IPS-18a (cell line): ENCODE data around the gene KATNA1.
A peak's percentile ranks its signal among the peaks of the same experiment; 100 is the strongest.

Experiments used
- H3K27ac ChIP-seq: one replicate; pipeline ENCODE4 v1.5.1; 2013; ENCODE audit warnings: low read length
- H3K27me3 ChIP-seq: one replicate; pipeline ENCODE4 v1.6.1; 2013; ENCODE audit warnings: mild to moderate bottlenecking, low read length; ENCODE audit not compliant: control insufficient read depth, insufficient read depth
- H3K36me3 ChIP-seq: one replicate; pipeline ENCODE4 v1.6.1; 2013; ENCODE audit warnings: low read depth, low read length; ENCODE audit not compliant: control insufficient read depth
- H3K4me1 ChIP-seq: one replicate; pipeline ENCODE4 v1.6.1; 2013; ENCODE audit warnings: low read depth, low read length; ENCODE audit not compliant: control insufficient read depth
- H3K4me3 ChIP-seq: one replicate; pipeline ENCODE4 v1.5.1; 2013; ENCODE audit warnings: low read length
- H3K9ac ChIP-seq: one replicate; pipeline ENCODE4 v1.6.1; 2013; ENCODE audit warnings: mild to moderate bottlenecking, low read length, moderate library complexity
- H3K9me3 ChIP-seq: one replicate; pipeline ENCODE4 v1.6.1; 2013; ENCODE audit warnings: low read depth, low read length; ENCODE audit not compliant: control insufficient read depth

Gene KATNA1

GRCh38 chr6:149563928-149564325, 84.6 kb downstream of the KATNA1 start:
- Histone ChIP-seq H3K9ac (no peak overlapping the region), H3K9me3 (no peaks in the 10 kb centered on the region), H3K27me3 (peaks cover 8% of the 10 kb centered on the region), H3K36me3 (peaks cover 3% of the 10 kb centered on the region), H3K4me3 (no peak overlapping the region), H3K27ac (no peak overlapping the region), H3K4me1 (no peaks in the 10 kb centered on the region)

- Histone ChIP-seq H3K27ac (no peak overlapping the region), H3K27me3 (peaks cover 8% of the 10 kb centered on the region), H3K9ac (no peak overlapping the region), H3K9me3 (no peaks in the 10 kb centered on the region), H3K4me3 (no peak overlapping the region), H3K36me3 (peaks cover 3% of the 10 kb centered on the region), H3K4me1 (no peaks in the 10 kb centered on the region)
These were observed 85.1 kb downstream of the KATNA1 start for GRCh38 chr6:149563203-149563927.

GRCh38 chr6:149560736-149561135, 87.8 kb downstream of the KATNA1 start:
- Histone ChIP-seq H3K9me3 (no peaks in the 10 kb centered on the region), H3K4me3 (no peak overlapping the region), H3K9ac (no peak overlapping the region), H3K27me3 (peaks cover 8% of the 10 kb centered on the region), H3K4me1 (no peaks in the 10 kb centered on the region), H3K27ac (no peak overlapping the region), H3K36me3 (no peaks in the 10 kb centered on the region)

- Histone ChIP-seq H3K4me3 (no peak overlapping the region), H3K27me3 (peaks cover 6% of the 10 kb centered on the region), H3K9ac (no peak overlapping the region), H3K27ac (no peak overlapping the region), H3K4me1 (no peaks in the 10 kb centered on the region), H3K9me3 (no peaks in the 10 kb centered on the region), H3K36me3 (no peaks in the 10 kb centered on the region)
These were observed 89.1 kb downstream of the KATNA1 start for GRCh38 chr6:149559389-149559788.

GRCh38 chr6:149558029-149558428, 90.5 kb downstream of the KATNA1 start:
- no peaks in the 10 kb centered on the region for H3K27me3 ChIP-seq
- H3K9ac ChIP-seq: no peak overlapping the region
- no peaks in the 10 kb centered on the region for H3K9me3 ChIP-seq
- H3K4me1 ChIP-seq: no peaks in the 10 kb centered on the region
- H3K27ac ChIP-seq: no peak overlapping the region
- no peaks in the 10 kb centered on the region for H3K36me3 ChIP-seq
- no peak overlapping the region for H3K4me3 ChIP-seq

- Histone ChIP-seq H3K27ac (no peak overlapping the region), H3K9me3 (no peaks in the 10 kb centered on the region)
These were observed 96.6 kb downstream of the KATNA1 start for GRCh38 chr6:149551920-149552319.

GRCh38 chr6:149545754-149546471, 102.6 kb downstream of the KATNA1 start, which contains the start of gene PPIL4:
PPIL4 (minus strand) TSS chr6:149546043; CDS start chr6:149546005, 38 bp downstream.
- Histone ChIP-seq H3K4me1 (peaks cover 5% of the 10 kb centered on the region), H3K27ac (peak within 1 kb of the TSS; percentile 57), H3K4me3 (peak within 1 kb of the TSS; percentile 70), H3K9me3 (no peaks in the 10 kb centered on the region), H3K27me3 (peaks cover 6% of the 10 kb centered on the region), H3K36me3 (peaks cover under 1% of the 10 kb centered on the region), H3K9ac (peak within 1 kb of the TSS; percentile 78)

More at GRCh38 chr6:149551920-149552319, 96.6 kb downstream of the KATNA1 start:
- H3K4me3 ChIP-seq: no peak overlapping the region
- no peaks in the 10 kb centered on the region for H3K4me1 ChIP-seq
- H3K27me3 ChIP-seq: peaks cover 6% of the 10 kb centered on the region
- no peaks in the 10 kb centered on the region for H3K36me3 ChIP-seq
- H3K9ac ChIP-seq: no peak overlapping the region

- Histone ChIP-seq H3K4me3 (peak overlapping the region; percentile 70), H3K9ac (peak overlapping the region; percentile 78), H3K27ac (peak overlapping the region; percentile 10), H3K36me3 (peaks cover 5% of the 10 kb centered on the region), H3K9me3 (no peaks in the 10 kb centered on the region), H3K27me3 (peaks cover 6% of the 10 kb centered on the region), H3K4me1 (peaks cover 5% of the 10 kb centered on the region)
These were observed 103.2 kb downstream of the KATNA1 start for GRCh38 chr6:149545258-149545753.
